BLaER1 (cell line): Measurements from ENCODE around the gene ACLY.

Experiments
- H3K27ac ChIP-seq: shearing (Covaris generic); formaldehyde crosslinking; 2 replicates; pipeline ENCODE4 v1.8.1; 2022
- H3K27me3 ChIP-seq: shearing (Covaris generic); formaldehyde crosslinking; 2 replicates; pipeline ENCODE4 v1.8.1; 2022
- H3K36me3 ChIP-seq: shearing (Covaris generic); formaldehyde crosslinking; 2 replicates; pipeline ENCODE4 v1.8.1; 2022
- H3K4me1 ChIP-seq: shearing (Covaris generic); formaldehyde crosslinking; 2 replicates; pipeline ENCODE4 v1.8.1; 2022
- H3K4me2 ChIP-seq: shearing (Covaris generic); formaldehyde crosslinking; 2 replicates; pipeline ENCODE4 v1.8.1; 2022
- H3K4me3 ChIP-seq: shearing (Covaris generic); formaldehyde crosslinking; 2 replicates; pipeline ENCODE4 v1.8.1; 2022
- H3K9ac ChIP-seq: shearing (Covaris generic); formaldehyde crosslinking; 2 replicates; pipeline ENCODE4 v1.8.1; 2022
- H3K9me3 ChIP-seq: shearing (Covaris generic); formaldehyde crosslinking; 2 replicates; pipeline ENCODE4 v1.8.1; 2022
- H4K20me1 ChIP-seq: shearing (Covaris generic); formaldehyde crosslinking; 2 replicates; pipeline ENCODE4 v1.8.1; 2022
- Cebpa-rat ChIP-seq: shearing (Covaris generic); IDR thresholded peaks from 2 replicates; pipeline ENCODE4 v1.8.1; 2022

ACLY gene

DNA sequence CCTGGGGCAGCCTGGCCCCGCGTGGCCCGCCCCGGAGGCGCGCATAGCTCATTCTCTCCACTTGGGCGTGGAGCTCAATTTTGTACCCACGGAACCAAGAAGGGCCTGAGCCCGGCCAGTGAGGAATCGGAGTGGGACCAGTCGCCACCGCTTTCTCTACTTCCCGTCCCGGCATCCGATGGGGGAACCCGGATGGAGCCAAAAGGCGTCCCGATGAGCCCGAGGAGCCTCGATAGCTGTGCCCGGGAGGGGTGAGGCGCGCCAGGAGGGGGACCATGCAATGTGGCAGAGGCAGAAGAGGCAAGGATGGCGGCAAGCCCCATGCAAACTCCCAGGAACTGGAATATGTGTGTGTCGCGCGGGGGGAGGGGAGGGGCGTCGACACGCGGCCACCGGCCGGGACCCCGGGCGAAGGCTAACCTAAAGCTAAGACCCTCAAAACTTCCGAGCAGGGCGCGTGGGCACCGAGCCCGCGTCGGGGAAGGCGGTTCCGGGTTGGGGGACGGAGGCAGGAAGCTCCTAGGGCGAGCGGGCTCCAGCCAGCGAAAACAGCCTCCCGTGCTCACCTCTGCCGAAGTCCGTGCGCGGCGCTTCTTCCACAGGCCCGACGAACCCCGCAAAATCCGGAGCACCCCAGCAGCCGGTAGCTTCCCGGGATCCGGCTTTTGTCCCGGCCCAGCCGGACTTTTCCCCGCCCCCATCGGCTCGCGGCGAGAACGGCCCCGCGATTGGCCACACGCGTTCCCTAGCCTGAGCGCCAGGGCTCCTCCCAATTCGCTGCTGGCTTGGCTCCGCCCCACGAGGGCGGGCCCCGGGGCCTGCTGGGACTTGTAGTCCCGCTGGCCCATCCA lies at the start of gene ACLY:
Gene ACLY (minus strand): TSS at position 638 of the 851 bp plus-strand sequence. CDS start 5,078 bp downstream, outside the sequence.
- H3K4me2 ChIP-seq = peak within 1 kb of the TSS; percentile 95
- peaks cover 31% of the 10 kb centered on the region for H3K36me3 ChIP-seq
- H3K27ac ChIP-seq = peak within 1 kb of the TSS; percentile 87
- TF ChIP-seq Cebpa-rat = no peak
- H3K4me3 ChIP-seq = peak within 1 kb of the TSS; percentile 98
- no peaks in the 10 kb centered on the region for H3K27me3 ChIP-seq
- H3K9me3 ChIP-seq = no peaks in the 10 kb centered on the region
- peaks cover 86% of the 10 kb centered on the region for H3K4me1 ChIP-seq
- H3K9ac ChIP-seq = peak within 1 kb of the TSS; percentile 93
- H4K20me1 ChIP-seq = peaks cover 49% of the 10 kb centered on the region

DNA sequence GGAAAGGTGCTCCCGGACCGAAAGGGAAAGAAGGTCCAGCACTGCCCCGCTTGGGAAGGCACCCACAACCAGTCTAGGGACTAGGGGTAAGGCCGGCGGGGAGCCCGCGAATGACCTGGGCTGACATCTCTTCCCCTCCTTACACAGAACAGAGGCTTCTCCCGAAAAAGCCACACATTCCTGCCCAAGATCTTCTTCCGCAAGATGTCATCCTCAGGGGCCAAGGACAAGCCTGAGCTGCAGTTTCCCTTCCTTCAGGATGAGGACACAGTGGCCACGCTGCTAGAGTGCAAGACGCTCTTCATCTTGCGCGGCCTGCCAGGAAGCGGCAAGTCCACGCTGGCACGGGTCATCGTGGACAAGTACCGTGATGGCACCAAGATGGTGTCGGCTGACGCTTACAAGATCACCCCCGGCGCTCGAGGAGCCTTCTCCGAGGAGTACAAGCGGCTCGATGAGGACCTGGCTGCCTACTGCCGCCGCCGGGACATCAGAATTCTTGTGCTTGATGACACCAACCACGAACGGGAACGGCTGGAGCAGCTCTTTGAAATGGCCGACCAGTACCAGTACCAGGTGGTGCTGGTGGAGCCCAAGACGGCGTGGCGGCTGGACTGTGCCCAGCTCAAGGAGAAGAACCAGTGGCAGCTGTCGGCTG lies 49.3 kb upstream of the ACLY start:
- H3K4me2 ChIP-seq = peak overlapping the region; percentile 96
- H3K4me3 ChIP-seq = peak overlapping the region; percentile 92
- H3K9ac ChIP-seq = peak overlapping the region; percentile 98
- TF ChIP-seq Cebpa-rat = no peak
- no peaks in the 10 kb centered on the region; the same call in 1 of the 2 replicates for H3K27me3 ChIP-seq
- H4K20me1 ChIP-seq = peaks cover 57% of the 10 kb centered on the region
- H3K36me3 ChIP-seq = peaks cover 52% of the 10 kb centered on the region
- H3K9me3 ChIP-seq = no peaks in the 10 kb centered on the region
- peaks cover 81% of the 10 kb centered on the region for H3K4me1 ChIP-seq
- H3K27ac ChIP-seq = peak overlapping the region; percentile 97

DNA sequence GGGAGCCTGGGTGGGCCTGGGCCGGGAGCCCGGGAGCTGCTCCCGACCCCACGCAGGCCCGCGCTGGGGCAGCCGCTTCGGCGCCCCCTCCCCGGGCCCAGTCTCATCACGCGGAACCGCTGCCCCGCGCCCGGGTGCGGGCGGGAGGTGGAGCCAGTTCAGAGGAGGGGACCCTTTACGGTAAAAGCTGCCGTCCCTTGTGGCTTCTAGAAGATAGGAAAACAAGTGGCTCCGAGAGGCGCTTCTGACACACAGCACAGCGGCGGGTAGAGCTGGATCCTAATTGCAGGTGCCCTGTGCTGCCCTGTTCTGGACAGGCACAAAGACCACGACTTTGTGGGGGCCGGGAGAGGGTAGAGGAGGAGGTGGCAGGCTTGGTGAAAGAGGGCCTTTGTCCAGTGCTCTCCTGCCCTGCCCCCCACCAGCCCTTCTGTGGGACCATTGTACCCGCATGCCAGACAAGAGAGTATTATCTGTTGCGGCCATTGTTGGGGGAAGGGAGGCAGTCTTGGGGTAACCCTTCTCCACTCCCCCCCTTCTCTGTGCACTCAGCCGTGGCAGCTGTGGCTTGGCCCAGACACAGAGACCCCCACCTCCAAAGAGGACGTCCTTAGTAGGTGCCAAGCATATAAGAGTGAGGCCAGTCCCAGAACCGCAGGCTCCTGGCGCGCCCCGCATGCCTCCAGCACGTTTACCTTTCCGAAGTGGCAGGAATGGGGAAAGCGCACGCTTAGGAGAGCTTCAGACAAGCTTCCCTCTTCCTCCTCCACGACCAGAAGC lies 48.6 kb upstream of the ACLY start:
- H3K9me3 ChIP-seq = no peaks in the 10 kb centered on the region
- H3K27me3 ChIP-seq = no peaks in the 10 kb centered on the region
- H3K4me3 ChIP-seq = peak overlapping the region; percentile 92
- peak overlapping the region; percentile 96 for H3K4me2 ChIP-seq
- peaks cover 45% of the 10 kb centered on the region for H3K36me3 ChIP-seq
- peaks cover 81% of the 10 kb centered on the region for H3K4me1 ChIP-seq
- no peak for TF ChIP-seq Cebpa-rat
- H3K9ac ChIP-seq = peak overlapping the region; percentile 98
- H4K20me1 ChIP-seq = peaks cover 50% of the 10 kb centered on the region
- peak overlapping the region; percentile 97 for H3K27ac ChIP-seq

DNA sequence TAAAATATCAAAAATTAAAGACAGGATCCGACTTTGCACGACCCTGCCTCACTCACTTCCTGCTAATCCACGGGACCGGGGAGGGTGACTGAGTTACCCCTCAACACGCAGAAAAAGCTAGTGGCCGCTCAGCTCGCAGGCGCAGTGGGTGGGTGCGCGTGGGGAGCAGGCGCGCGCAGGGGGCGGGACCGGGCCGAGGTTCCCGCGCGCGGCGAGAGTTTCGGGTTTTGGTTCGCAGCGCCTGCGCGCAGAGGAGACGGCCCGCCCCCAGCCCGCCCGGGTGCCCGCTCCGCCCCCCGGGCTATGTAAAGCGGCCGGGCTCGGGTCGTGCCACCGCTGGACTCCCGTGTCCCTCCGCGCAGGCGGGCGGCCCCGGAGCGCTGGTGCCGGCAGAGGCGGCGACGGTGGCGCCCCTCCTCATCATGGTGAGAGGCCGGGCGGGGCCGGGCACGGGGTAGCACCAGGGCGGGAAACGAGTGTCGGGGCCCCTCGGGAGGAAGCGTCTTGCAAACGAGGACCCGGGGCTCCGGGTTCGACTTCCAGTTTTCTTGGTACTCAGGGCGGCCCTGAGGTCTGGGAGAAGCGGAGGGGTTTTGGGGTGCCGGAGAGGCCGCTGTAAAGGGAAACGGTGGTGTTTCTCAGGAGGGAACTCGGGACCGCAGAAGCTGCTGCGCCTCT lies 47.9 kb upstream of the ACLY start, which contains the start of gene CNP:
Gene CNP (plus strand): TSS at position 333 of the 678 bp plus-strand sequence. CDS start 90 bp downstream, at position 423.
- Histone ChIP-seq H3K4me1 (peaks cover 81% of the 10 kb centered on the region), H3K27me3 (no peaks in the 10 kb centered on the region), H4K20me1 (peaks cover 43% of the 10 kb centered on the region), H3K27ac (peak within 1 kb of the TSS; percentile 97), H3K4me2 (peak within 1 kb of the TSS; percentile 96), H3K9me3 (no peaks in the 10 kb centered on the region), H3K4me3 (peak within 1 kb of the TSS; percentile 92), H3K36me3 (peaks cover 38% of the 10 kb centered on the region), H3K9ac (peak within 1 kb of the TSS; percentile 98)
- no peak for TF ChIP-seq Cebpa-rat

DNA sequence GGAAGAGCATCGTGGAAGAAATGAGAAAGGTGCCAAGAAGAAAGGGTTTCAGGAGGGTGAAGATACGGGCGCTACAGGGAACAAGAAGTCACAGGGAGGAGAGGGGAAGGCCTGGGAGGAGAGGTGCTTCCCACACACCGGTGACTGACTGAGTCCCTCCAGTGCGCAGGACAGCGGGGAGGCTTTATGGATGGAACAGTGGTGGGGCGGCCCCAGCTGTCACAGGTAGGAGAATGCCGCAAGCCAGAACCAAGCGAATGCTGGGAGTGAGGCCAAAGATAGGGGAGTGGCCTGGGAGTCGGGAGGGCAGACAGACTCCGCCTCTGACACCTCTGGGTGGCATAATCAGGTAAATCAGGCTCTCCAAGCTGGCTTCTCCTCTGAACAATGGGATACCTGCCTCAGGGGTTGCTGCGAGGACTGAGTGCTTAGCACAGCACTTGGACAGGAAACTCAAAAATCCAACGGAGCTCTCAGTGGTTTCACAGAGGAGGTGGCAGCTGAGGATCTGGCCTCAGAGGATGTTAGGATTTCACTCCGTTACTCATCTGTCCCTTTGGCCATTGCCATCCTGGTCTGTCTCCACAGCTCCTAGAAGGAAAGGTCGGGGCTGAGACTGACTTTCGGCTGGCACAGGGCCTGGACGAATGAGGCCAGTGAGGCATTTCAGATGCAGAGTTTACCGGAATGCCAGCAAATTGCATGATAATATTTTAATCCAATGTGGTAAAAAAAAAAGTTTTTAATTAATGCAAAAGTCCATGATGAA lies 47.1 kb upstream of the ACLY start:
- Histone ChIP-seq H3K4me1 (peaks cover 78% of the 10 kb centered on the region), H3K4me2 (peak overlapping the region; percentile 96), H3K4me3 (peak overlapping the region; percentile 92), H4K20me1 (peaks cover 36% of the 10 kb centered on the region), H3K27me3 (no peaks in the 10 kb centered on the region), H3K9ac (peak overlapping the region; percentile 98), H3K27ac (peak overlapping the region; percentile 97), H3K9me3 (no peaks in the 10 kb centered on the region), H3K36me3 (peaks cover 31% of the 10 kb centered on the region)
- no peak for TF ChIP-seq Cebpa-rat

DNA sequence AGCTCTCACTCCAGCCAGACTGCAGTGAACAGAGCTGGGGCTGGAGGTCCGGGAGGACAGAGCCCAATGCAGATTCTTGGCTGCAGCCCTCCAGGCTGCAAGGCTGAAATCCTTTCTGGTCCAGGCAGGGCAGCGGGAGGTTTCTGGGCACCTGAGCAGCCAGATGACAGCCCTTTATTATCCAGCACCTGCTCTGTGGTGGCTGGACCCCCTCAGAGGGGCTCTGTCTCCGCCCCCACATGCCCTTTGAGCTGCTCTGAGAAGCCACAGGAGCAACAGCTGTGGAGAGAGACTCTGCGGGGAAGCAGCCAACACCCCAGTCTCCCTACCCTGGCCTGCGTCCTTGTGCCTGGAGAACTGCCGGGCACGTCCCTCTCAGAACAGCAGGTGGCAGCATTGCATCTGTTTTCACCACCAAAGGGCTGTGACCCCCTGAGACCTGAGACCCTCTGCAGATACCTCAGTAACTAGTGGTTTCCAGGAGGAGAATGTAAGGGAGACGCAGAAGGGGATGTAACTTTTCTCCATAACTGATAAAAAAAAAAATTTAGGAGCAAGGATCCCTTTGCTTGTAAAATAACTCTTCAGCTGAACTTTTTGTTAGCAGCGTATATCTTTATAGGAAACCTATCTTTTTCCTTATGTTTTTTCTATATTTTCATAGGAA lies 44.1 kb upstream of the ACLY start:
- Histone ChIP-seq H3K9ac (peak overlapping the region; percentile 44; the same call in 1 of the 2 replicates), H4K20me1 (peaks cover 6% of the 10 kb centered on the region), H3K27ac (peak overlapping the region; percentile 42; the same call in 1 of the 2 replicates), H3K27me3 (no peaks in the 10 kb centered on the region), H3K4me1 (peaks cover 72% of the 10 kb centered on the region), H3K9me3 (no peaks in the 10 kb centered on the region), H3K36me3 (peaks cover 2% of the 10 kb centered on the region), H3K4me3 (no peak overlapping the region), H3K4me2 (peak overlapping the region; percentile 69)
- no peak for TF ChIP-seq Cebpa-rat

DNA sequence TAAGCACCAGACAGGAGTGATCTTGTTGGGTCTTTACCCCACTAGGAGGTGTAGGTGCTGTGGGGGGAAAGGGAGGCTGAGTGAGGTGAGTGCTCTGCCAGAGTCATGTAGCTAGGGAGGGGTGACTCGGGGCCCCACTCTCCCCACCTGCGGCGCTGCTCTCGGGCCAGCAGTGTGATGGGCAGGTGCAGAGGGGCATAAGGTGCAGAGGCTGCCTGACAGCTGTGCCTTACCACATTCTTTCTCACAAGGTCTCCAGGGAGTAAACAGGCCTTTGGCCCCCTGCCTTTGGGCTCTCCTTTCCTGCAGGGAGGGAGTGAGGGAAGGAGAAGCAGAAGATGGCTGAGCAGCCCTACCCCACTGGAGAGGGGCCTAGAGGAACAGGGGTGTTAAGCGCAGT lies 43.4 kb upstream of the ACLY start:
- Histone ChIP-seq H4K20me1 (no peaks in the 10 kb centered on the region), H3K36me3 (no peaks in the 10 kb centered on the region), H3K4me3 (no peak overlapping the region), H3K4me1 (peaks cover 70% of the 10 kb centered on the region), H3K9me3 (no peaks in the 10 kb centered on the region), H3K27me3 (no peaks in the 10 kb centered on the region), H3K27ac (peak overlapping the region; percentile 42; the same call in 1 of the 2 replicates), H3K9ac (peak overlapping the region; percentile 44; the same call in 1 of the 2 replicates), H3K4me2 (peak overlapping the region; percentile 69)
- TF ChIP-seq Cebpa-rat = no peak
